CMK (cell line): ENCODE measurements around the gene NUDT6.

Experiments used
- DNase-seq: peaks from one replicate; pipeline ENCODE4 v3.0.0-alpha.2; 2010; ENCODE audit warnings: low read depth

NUDT6 gene

GRCh38 chr4:122914292-122914904, 8.0 kb downstream of the NUDT6 start:
- DNase-seq = no peak

GRCh38 chr4:122912810-122913575, 9.4 kb downstream of the NUDT6 start:
- no peak for DNase-seq

- no peak for DNase-seq
These were observed 10.8 kb downstream of the NUDT6 start for GRCh38 chr4:122911588-122911987.

- DNase-seq = no peak
These were observed 12.7 kb downstream of the NUDT6 start for GRCh38 chr4:122909683-122910082.

DNA sequence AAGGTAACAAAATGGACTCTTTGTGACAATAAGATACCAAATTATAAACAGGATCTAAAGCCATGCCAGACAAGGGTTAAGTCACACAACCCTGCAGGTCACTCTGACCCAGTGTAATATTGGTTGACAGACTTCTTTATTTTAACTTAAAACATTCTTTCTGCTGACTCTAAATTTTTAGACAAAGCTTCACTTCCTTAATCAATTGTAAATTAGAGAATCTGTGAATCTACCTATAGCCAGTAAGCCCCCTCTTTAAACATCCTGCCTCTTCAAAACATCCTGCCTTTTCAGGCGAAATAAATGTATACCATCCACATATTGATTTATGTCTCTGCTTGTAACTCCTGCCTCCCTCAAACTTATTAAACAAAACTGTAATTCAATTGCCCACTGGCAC, 14.2 kb downstream of the NUDT6 start:
- no peak for DNase-seq

- DNase-seq = no peak
These were observed 15.5 kb downstream of the NUDT6 start for GRCh38 chr4:122906859-122907305.

DNA sequence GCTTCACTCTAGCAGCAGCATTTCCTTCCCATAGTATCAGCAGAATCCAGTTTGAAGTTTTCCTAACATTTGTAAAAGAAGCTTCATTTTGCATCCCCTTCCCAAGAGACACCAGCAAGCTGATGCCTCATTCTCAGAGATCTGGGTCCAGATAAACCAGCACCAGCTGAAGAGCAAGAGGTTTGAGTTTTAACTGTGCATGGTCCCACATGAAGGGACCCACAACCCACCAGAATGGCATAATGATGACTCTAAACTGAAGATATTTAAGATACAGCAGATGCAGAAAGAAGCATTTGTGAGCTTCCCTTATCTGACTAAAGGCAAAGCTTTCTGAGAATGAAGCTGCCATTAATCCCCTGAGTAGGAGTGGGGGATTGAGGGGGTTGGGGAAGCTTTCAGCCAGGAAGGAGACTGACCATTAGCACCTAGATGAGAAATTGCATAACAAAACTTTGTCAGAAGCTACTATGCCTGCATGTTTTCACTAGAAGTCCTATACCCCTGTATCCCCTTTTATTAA, 18.6 kb downstream of the NUDT6 start:
- DNase-seq = no peak

DNA sequence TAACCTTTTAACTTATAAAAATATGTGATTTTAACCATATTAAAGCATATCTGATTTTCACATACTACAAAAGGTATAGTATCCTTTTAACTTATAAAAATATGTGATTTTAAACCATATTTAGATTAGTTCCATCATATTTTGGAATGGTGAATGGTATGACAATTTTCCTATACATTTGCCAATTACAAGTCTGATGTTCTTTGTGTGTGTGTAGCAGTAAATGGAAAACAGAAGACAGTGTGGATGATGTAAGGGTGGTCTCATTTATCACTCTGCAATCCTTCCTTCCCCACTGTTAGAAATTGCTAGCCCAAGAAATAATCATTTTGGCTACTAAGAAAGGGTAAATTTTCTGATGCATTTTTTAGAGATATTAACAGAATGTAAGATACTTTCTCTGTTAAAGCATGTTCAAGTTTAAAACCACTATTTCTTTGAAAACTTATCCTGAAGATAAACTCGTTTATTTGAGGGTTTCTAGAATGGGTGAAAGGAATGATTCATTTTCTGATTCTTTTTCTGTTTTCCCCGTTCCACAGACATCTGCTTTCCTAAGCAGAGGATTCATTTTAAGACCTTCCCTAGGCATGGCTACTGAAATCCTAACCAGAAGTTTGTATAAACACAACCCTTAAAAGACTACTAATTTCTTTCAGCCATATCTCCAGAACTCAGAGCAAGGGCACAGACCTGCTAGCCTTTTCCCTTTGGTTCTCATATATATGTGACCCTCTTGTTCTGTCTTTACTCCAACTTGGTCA, 21.0 kb downstream of the NUDT6 start:
- no peak for DNase-seq

DNA sequence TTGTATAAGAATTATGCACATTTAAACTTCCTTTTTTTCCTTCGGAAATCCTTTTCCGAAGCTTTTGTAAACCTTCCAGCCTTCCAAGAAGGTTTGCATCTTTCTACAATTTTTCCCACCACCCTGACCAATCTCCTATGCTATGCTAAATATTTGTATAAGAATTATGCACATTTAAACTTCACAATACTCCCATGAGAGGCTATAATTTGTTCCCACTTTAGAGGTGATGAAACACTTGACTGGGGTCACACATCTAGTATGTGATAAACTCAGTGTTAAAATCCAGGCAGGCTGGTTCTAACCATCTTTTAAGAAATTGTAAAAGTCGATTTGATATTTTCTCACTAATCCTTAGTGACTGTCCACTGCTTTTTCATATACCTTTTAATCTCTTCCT, 22.1 kb downstream of the NUDT6 start:
- DNase-seq = no peak

DNA sequence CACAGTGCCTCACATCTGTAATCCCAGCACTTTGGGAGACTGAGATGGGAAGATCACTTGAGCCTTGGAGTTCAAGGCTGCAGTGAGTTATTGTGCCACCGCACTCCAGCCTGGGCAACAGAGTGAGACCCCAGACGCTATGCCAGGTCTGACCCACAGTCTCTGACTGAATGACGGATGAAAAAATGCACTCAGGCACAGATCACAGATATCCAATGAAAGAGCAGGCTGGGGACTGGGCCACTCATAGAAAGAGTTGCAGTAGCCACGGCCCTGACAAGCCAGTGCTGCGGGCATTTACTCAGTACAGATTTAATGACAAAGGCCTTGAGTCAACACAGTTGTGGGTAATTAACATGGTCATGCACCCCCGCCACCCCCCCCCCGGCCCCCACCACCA, 22.7 kb downstream of the NUDT6 start:
- no peak for DNase-seq

DNA sequence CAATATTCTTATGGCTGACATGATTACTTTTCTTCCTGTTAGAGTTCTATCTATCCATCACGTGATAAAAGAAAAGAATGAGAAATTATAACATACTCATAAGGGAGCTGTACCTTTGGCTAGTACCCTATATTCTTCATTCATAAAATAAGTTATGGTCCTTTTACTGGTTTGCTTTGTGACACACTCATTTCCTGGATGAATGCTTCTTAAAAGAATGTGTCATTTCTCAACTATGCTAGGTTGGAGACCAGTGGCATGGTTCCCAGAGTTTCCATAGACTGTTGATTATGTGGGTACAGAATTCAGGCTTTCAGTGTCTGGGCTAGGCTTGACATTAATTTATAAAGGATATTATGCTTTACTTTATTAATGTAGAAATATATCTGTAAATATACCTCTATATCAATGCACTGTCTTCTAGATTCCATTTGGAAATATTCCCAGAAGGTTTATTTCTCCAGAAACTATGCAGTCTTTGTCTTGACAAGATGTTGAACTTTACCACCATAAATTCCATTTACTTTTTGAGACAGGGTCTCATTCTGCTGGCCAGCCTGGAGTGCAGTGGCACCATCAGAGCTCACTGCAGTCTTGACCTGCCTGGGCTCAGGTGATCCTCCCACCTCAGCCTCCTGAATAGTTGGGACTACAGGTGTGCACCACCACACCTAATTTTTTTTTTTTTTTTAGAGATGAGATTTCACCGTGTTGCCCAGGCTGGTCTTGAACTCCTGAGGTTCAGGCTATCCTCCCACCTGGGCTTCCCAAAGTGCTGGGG, 23.8 kb downstream of the NUDT6 start:
- DNase-seq = no peak

DNA sequence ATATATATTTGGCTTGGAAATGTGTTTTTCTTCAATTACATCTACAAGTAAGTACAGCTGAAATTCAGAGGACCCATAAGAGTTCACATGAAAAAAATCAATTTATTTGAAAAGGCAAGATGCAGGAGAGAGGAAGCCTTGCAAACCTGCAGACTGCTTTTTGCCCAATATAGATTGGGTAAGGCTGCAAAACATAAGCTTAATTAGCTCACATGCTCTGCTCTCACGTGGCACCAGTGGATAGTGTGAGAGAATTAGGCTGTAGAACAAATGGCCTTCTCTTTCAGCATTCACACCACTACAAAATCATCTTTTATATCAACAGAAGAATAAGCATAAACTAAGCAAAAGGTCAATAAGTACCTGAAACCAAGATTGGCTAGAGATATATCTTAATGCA, 26.1 kb downstream of the NUDT6 start:
- no peak for DNase-seq

DNA sequence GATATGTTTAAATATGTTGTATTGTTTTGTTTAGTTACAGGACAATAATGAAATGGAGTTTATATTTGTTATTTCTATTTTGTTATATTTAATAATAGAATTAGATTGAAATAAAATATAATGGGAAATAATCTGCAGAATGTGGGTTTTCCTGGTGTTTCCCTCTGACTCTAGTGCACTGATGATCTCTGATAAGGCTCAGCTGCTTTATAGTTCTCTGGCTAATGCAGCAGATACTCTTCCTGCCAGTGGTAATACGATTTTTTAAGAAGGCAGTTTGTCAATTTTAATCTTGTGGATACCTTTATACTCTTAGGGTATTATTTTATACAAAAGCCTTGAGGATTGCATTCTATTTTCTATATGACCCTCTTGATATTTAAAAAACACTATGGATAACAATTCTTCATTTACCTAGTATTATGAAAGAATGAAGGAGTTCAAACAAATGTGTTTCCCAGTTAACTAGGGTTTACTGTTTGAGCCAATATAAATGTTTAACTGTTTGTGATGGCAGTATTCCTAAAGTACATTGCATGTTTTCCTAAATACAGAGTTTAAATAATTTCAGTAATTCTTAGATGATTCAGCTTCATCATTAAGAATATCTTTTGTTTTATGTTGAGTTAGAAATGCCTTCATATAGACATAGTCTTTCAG, 26.9 kb downstream of the NUDT6 start:
- DNase-seq = no peak

DNA sequence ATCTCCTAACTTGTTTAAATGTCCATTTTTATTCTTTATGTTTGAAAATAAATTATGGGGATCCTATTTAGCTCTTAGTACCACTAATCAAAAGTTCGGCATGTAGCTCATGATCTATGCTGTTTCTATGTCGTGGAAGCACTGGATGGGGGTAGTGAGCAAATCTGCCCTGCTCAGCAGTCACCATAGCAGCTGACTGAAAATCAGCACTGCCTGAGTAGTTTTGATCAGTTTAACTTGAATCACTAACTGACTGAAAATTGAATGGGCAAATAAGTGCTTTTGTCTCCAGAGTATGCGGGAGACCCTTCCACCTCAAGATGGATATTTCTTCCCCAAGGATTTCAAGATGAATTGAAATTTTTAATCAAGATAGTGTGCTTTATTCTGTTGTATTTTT, 27.6 kb downstream of the NUDT6 start:
- DNase-seq = no peak

GRCh38 chr4:122890147-122890795, 32.1 kb downstream of the NUDT6 start:
- no peak for DNase-seq

GRCh38 chr4:122889726-122890125, 32.7 kb downstream of the NUDT6 start:
- no peak for DNase-seq

- no peak for DNase-seq
These were observed 37.9 kb downstream of the NUDT6 start for GRCh38 chr4:122884499-122884898.

- no peak for DNase-seq
These were observed 39.3 kb downstream of the NUDT6 start for GRCh38 chr4:122882857-122883735.

- no peak for DNase-seq
These were observed 43.4 kb downstream of the NUDT6 start for GRCh38 chr4:122879001-122879400.

GRCh38 chr4:122876456-122876855, 45.9 kb downstream of the NUDT6 start:
- DNase-seq = no peak
